HG02798 (cell line): Measurements from ENCODE around the gene CATSPERD.
"Not testable (repeated sequence)": the region's sequence is repeated elsewhere in the genome, so short reads cannot be mapped to it uniquely, and the experiment has no call there.

Experiments
- ATAC-seq: cut with Tn5 transposase; IDR thresholded peaks from one replicate; pipeline ENCODE4 v1.9.1; 2021; ENCODE audit warnings: mild to moderate bottlenecking; ENCODE audit not compliant: unreplicated experiment, poor library complexity

The CATSPERD gene

DNA sequence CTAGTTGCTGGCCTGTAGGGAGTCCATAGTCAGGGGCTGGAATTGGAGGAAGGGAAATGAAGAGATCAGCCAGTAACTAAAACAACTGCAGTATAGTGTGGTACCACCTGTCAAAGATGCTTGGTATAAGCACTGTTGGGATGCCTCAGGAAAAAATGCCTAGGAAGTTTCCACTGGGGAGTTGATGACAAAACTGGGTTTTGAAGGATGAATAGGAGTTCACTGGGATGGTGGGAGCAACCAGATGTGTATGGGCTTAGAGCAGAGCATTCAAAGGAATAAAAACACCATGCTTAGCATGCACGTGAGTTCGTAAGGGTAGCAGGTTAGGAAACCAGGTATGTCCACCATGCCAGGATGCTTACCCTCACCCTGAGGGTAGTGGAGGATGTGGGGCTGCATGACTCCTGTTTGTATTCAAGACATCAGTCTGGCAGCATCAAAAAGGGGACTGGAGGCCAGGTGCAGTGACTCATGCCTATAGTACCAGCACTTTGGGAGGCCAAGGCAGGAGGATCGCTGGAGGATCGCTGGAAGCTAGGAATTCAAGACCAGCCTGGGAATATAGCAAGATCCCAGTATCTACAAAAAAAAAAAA lies 7.1 kb downstream of the CATSPERD start:
- no peak for ATAC-seq

DNA sequence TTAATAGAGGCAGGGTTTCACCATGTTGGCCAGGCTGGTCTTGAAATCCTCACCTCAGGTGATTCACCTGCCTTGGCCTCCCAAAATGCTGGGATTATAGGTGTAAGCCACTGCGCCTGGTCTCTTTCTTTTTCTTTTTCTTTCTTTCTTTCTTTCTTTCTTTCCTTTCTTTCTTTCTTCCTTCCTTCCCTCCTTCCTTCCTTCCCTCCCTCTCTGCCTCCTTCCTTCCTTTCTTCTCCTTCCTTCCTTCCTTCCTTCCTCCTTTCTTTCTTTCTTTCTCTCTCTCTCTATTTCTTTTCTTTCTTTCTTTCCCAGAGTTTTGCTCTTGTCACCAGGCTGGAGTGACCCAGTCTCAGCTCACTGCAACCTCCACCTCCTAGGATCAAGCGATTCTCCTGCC lies 12.7 kb downstream of the CATSPERD start:
- ATAC-seq: not testable (repeated sequence)

DNA sequence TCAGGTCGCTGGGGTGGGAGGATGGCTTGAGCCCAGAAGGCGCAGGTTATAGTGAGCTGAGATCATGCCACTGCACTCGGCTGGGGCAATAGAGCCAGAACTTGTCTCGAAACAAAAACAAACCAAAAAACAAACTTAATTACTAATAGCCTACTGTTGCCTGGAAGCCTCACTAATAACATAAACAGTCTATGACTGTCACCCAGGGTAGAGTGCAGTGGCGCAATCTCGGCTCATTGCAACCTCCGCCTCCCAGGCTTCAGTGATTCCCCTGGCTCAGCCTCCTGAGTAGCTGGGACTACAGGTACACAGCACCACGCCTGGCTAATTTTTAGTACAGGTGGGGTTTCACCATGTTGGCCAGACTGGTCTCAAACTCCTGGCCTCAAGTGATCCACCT lies 18.0 kb downstream of the CATSPERD start:
- no peak for ATAC-seq

DNA sequence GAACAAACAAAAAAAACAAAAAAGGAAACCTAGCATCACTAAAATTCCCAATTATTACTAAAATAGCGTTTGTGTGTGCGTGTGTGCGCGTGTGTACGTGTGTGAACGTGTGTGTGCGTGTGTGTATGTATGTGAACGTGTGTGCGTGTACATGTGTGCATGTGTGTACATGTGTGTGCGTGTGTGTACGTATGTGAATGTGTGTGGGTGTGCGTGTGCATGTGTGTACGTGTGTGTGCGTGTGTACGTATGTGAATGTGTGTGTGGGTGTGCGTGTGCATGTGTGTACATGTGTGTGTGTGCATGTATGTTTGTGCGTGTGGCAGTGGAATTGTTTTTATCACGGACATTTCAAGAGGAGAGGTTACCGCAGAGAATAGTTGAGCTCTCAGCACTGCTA lies 21.6 kb downstream of the CATSPERD start:
- ATAC-seq: no peak

DNA sequence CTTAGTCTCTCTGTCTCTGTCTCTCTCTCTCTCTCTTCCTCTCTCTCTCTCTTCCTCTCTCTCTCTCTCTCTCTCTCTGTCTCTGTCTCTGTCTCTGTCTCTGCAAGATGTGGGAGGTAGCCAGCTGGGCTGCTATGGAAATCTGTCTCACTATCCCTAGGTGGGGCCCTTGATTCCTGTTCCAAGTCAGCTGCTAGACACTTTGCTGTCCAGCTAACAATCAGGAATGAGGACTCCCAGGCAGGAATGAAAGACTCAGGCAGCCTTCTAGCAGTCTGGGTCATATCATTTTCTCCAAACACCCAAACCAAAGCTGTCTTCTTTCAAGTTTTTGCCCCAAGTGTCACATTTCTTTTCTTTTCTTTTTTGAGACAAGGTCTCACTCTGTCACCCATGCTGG lies 23.2 kb downstream of the CATSPERD start:
- ATAC-seq: no peak

DNA sequence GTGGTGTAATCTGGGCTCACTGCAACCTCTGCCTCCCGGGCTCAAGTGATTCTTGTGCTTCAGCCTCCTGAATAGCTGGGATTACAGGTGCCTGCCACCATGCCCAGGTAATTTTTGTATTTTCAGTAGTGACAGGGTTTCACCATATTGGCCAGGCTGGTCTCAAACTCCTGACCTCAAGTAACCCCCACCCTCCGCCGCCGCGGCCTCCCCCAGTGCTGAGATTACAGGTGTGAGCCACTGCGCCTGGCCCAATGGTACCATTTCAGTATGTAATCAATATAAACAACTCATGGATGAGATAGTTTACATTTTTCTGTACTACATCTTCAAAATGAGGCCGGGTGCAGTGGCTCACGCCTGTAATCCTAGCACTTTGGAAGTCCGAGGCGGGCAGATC lies 24.6 kb downstream of the CATSPERD start:
- ATAC-seq: not testable (repeated sequence)

DNA sequence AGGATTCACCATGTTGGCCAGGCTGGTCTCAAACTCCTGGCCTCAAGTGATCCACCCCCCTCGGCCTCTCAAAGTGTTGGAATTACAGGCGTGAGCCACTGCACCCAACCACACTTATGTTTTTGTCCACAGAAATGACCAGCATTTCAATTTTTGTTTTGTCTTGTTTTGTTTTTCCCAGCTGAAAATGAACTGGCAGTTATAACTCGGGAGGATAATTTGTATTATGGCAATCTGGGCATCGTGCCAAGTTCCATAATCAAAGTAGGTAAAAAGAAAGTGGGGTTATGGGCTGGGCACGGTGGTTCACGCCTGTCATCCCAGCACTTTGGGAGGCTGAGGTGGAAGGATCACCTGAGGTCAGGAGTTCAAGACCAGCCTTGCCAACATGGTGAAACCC lies 28.5 kb downstream of the CATSPERD start:
- ATAC-seq: not testable (repeated sequence)

DNA sequence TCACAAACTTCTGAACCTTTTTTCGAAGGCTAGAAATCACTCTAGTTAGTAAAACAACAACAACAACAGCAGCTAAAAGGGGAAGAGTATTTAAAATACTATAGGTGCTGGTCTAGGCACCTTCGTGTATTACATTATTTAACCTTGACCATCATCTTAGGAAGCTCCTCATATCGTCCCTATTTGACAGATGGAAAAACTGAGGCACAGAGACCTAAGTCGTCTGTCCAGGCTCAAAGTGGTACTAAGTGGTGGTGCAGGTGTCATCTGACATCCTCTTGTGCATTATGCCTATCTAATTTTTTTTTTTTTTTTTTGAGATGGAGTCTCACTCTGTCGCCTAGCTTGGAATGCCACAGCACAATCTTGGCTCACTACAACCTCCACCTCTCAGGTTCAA lies 29.1 kb downstream of the CATSPERD start:
- ATAC-seq: no peak

DNA sequence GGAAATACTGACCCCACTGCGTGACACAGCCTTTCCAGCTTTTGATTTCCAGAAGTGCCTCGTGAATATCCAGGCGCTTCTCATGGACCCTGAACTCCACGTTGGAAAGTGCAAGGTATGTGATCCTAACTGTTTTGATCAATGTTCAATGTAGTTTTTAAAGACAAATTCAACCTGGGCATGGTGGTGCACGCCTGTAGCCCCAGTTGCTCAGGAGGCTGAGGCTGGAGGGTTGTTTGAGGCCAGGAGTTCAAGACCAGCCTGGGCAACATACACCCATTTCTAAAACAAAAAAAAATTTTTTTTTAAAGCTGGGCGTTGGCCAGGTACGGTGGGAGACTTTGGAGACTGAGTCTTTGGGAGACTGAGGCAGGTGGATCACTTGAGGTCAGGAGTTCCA lies 31.3 kb downstream of the CATSPERD start:
- no peak for ATAC-seq

DNA sequence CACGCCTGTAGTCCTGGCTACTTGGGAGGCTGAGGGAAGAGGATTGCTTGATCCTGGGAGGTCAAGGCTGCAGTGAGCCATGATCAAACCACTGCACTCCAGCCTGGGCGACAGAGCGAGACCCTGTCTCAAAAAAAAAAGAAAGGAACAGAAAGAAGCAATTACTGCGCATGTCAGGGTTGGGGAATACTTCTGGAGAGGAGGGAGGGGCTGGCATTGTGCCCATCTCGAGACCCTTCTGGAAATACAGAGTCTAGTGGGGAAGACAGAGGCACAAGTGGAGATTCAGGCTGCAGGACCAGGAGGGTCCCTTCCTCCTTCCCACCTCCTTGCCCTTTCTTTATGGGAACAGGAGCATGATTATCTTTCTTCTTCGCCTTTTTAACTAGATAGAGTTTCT lies 33.3 kb downstream of the CATSPERD start:
- no peak for ATAC-seq

DNA sequence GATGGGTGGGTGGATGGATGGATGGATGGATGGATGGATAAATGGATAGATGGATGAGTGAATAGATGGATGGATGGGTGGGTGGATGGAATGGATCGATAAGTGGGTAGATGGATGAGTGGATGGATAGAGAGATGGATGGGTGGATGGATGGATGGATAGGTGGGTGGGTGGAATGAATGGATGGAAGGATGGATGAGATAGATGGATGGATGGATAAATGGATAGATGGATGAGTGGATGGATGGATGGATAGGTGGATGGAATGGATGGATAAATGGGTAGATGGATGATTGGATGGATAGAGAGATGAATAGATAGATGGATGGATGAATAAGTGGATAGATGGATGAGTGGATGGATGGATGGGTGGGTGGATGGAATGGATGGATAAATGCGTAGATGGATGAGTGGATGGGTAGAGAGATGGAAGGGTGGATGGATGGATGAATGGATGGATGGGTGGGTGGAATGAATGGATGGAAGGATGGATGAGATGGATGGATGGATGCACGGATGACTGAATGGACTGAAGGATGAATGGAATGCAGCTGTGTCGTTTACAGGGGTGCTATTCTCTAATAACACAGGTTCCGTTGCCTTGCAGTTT lies 42.3 kb downstream of the CATSPERD start:
- ATAC-seq: no peak

DNA sequence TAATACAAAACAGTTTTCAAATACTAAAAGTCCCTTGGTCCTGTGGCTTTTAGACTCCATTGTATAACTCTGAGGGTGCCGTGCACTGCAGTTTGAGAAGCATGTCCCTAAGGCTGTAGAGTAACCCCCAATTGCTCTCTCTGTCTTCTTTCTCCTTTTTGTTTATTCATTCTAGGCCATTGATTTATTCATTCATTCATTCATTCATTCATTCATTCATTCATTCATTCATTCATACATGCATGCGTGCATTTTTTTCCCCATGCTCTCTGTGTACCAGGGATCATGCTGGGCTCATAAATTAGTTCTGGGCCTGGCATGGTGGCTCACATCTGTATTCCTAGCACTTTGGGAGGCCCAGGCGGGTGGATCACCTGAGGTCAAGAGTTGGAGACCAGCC lies 44.8 kb downstream of the CATSPERD start:
- no peak for ATAC-seq

DNA sequence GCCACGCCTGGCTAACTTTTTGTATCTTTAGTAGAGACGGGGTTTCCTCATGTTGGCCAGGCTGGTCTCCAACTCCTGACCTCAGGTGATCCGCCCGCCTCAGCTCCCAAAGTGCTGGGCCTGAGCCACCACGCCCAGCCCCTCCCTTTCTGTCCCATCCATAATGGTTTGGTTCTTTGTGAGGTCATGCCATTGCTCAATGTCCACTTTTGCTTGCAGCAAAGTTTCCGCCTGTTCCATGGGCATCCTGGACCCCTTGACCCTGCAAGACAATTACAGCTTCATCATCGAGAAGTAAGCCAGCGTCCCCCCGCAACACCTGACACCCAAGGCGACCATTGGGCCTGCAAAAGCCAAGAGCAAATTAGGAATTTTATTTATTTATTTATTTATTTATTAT lies 47.5 kb downstream of the CATSPERD start:
- no peak for ATAC-seq

DNA sequence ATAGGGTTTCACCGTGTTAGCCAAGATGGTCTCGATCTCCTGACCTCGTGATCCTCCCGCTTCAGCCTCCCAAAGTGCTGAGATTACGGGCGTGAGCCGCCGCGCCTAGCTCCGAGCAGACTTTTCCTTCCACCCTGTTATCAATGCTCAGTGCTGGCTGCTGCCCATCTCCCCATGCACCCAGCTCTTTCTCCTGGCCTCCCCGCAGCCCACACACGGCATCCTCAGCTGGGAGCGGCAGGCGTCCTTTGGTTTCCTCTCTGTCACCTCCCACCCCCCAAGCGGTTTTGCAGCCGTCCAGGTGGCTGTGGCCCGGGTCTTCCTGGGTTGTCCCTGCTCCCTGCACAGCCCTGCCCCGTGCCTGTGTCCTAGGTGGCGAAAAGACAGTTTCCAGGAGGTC lies 52.0 kb downstream of the CATSPERD start:
- ATAC-seq: no peak

DNA sequence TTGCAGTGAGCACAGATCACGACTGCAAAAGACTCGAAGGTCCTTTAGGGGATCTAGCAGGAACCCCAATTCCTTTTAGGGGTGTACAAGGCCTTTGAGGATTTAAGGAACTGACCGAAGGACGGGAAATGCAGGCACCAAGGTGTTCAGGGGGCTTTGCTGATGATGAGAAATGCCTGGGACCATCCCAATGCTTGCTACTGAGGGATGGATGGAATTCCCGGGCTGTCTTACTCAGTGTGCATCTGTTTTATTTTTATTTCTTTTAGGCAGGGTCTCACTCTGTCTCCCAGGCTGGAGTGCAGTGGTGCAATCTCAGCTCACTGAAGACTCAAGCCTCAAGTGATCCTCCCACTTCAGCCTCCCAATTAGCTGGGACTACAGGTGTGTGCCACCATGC lies 52.8 kb downstream of the CATSPERD start:
- ATAC-seq: no peak

DNA sequence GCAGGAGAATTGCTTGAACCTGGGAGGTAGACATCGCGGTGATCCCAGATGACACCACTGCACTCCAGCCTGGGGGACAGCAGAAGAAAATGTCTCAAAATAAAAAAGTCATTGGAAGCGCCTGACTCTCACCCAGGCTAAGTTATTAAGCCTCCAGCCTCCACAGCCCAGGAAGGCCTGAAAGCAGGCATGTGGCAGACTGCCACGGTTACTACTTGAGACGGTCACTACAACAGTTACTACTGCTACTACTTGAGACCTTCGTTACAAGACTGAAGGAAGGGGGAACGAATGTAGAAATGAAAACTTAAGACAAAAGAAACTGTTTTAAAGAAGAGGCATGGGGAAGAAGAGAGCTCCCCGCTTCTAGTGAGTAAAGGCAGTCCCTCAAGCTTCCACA lies 54.5 kb downstream of the CATSPERD start:
- ATAC-seq: no peak

DNA sequence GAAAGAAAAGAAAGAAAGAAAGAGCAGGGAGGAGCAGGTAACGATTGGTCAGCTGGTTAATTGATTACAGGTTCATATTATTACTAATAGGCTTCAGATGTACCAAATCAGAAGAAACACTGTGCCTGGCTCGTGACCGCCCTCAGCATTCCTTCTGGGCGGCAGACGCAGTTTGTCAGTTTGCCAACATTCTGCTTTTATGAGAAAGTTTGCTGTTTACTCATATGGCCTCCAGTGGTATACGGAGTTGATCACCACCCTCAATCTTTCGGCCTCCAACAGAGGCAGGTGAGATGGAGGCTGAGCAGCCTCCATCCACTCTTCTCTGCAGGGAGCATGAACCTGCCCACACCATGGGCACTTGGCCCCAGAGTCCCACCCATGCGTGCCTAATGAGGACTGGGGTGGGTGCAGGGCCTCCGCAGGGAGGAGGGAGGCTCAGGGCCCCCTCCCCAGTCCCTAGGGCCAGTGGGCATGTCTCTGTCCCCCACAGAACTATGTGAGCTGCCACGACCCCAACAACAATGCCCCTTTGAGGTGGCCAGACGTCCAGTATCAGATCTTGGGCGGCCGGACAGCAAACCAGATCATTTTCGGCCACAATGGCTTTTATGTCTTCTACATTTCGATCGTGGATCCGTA lies 55.4 kb downstream of the CATSPERD start:
- no peak for ATAC-seq

DNA sequence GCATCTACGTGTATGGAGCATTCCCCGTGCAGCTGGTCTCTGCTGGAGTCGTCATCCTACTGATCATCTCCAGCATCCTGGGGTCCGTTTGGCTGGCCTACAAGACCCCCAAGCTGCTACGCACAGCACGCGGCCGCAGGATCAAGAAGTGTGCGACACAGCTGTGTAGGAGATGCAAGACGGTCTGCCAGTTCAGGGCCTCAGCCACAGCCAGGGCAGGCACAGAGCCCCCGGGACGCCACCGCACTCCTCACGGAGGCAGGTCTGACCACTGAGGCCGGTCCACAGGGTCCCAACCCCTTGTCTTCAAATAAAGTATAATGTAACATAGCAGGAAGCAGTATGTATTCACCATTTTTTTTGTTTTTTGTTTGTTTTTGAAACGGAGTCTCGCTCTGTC lies 58.0 kb downstream of the CATSPERD start:
- ATAC-seq: no peak

DNA sequence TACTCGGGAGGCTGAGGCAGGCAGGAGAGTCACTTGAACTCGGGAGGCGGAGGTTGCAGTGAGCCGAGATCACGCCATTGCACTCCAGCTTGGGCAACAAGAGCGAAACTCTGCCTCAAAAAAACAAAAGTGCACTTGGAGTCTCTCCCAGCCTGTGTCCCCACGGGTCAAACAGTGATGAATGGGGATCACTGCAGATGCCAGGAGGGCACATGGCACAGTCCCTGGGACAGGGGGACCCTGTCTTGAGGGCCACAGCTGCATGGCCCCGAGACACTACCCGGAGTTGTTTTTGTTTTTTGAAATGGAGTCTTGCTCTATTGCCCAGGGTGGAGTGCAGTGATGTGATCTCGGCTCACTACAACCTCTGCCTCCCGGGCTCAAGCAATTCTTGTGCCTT lies 60.5 kb downstream of the CATSPERD start:
- ATAC-seq: not testable (repeated sequence)

DNA sequence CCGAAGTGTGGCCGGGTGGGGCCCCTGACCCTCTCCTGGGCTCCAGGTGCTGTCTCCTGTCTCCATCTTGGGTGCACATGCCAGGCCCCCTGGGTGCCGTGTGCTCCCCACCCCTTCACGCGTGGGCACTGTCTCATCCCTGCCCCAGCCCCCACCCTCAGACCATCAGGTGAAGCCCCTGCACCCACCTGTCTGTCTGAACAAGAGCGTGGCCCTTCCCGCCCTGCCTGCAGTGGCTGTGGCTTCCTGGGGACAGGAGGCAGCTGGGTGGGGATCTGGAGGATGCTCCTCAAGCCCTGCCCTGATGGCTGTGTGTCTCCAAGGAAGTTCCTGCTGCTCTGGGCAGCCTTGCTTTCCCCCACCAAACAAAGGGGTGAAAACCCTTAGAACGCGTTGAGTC lies 61.9 kb downstream of the CATSPERD start:
- ATAC-seq: no peak

DNA sequence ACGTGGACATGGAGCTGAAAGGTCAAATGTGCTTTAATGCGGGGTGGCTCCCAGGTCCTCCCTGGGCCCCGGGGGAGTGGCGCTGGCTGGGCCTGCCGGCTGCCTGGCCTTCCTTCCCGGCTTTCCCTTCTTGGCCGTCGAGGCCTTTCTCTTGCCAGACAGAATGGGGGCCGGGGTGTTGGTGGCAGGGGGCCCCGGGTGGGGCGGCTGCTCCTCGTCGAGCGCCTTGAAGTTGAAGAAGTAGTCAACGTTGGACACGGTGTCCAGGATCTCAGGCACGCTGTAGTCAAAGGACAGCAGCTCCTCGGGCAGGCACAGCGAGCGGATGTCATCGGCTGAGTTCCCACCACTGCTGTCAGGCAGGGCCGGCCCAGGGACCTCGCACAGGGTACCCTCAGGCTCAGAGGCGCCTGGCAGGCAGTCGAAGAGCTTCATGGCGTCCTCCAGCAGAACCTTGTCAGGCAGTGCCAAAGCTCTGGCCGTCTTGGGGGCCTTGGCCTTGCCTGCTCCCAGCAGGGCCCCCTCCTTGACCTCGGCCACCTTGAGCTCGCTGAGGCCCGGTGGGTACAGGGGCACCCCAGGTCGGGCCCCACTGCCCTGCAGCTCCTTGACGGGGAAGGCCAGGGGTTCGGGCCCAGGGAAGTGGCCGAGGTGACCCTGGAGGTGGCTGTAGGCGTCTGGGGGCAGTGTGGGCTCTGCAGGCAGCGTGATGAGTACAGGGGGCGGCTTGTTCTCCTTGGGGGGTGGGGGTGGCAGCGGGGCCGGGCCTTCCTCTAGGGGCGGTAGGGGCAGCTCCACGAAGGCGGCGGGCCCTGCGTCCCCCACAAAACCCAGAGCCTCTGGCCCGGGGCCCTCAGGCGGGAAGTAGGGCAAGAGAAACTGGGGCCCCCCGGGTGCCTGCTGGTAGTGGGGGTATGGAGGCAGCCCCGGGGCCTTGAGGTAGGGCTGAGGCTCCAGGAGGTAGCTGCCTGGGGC lies 62.8 kb downstream of the CATSPERD start:
- no peak for ATAC-seq
